ENCODE results near the gene CIDEB. TPM values are rescaled to one million over a fixed set of nuclear protein-coding genes. Genes with fewer than 3 reads are reported as not detected.

CIDEB gene
- total and polyA plus RNA-seq, 2 of the 13 experiments (the other 11 are each of a cell fraction or from before 2014, with no cell fraction given) = 35.8 to 110 TPM

DNA sequence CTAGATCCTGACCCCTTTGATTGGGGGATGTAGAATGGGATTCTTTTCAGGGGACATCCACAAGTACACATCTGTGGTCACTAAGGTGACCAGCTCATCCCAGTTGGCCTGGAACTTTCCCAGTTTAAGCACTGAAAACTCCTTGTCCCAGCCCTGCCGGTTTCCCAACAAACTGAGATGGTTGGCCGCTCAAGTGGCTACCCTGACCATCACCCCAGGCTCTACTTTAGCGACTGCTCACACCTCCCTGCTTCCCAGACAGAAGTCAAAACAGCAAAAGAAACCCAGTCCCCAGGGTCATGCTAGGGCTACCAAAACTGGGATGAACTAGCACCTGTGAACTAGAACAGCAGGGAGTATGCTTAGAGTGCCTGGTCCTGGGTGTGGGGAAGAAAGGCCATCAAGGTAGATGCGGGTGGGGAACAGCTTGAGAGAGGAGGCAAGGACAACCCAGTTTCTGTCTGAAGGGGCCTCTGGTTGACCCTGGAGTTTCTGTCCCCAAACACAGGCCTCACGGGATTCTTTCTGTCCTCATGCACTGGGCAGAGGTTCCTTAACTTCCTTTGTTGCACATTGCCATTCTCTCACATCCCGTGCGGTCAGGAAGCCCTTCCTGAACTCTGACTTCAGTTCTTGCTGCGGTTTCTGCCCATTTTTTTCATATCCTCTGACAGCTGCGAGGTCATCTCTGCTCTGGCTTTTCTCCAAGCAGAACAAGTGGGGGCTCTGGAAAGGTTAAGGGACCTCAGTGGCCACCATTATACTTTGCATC, 5.1 kb upstream of the CIDEB start:
- Histone ChIP-seq H2AFZ (ENCODE audit: low read length) (no peak overlapping the region), H3K27me3 (ENCODE audit: control insufficient read depth in 1 of 2, insufficient read depth in 2 of 2, low read length in 2 of 2) (peaks cover 0 to 13% of the 10 kb centered on the region in 2 experiments; a peak in 2 of 5 replicates), H3K9ac (ENCODE audit: insufficient read depth, low read depth, low read length) (no peak overlapping the region), H3K36me3 (replicated peaks in 1 of 2; ENCODE audit: control insufficient read depth in 1 of 2, insufficient read depth in 2 of 2, low read length in 2 of 2) (0 out of 5 replicates have a peak, but pooled peaks cover 0 to 1% of the 10 kb centered on the region in 2 experiments), H3K9me3 (ENCODE audit: low read length) (no peaks in the 10 kb centered on the region), H4K20me1 (ENCODE audit: insufficient read depth, low read length) (no peaks in the 10 kb centered on the region), H3K4me1 (ENCODE audit: insufficient read depth, low read length) (peaks cover 60% of the 10 kb centered on the region), H3K4me2 (ENCODE audit: low read depth, low read length) (no peak overlapping the region), H3K27ac (ENCODE audit: extremely low read length, insufficient read depth, low read length) (no peak overlapping the region), H3K79me2 (ENCODE audit: insufficient read depth, low read length) (no peaks in the 10 kb centered on the region), H3K4me3 (replicated peaks in 1 of 3; ENCODE audit: insufficient read depth in 1 of 3, low read depth in 2 of 3, low read length in 3 of 3) (no peak overlapping the region)
- DNase-seq (ENCODE audit: low spot score) (no peak), FAIRE-seq (no peak), ATAC-seq (no peak)
- POLR2A ChIA-PET = interaction anchor here (1.4 to 24.7 kb wide), 4 partner anchors 14 to 72 kb away, joined by 3 to 850 read pairs (median 112); partner anchors contain the start of genes DHRS1, GMPR2, NEDD8 and NOP9
- CTCF ChIA-PET (ENCODE audit: low intra/inter-chr PET ratio, low total read pairs) = interaction anchor here (0.6 kb wide), 1 partner anchor 19 kb away, joined by 3 read pairs; no protein-coding TSS in a partner anchor
- intact Hi-C loops (cut with micrococcal nuclease; ENCODE audit: unreplicated experiment) (no loop called here), in situ Hi-C loops (cut with HindIII; ENCODE audit: extremely low pct_ligation_motif_present, low pct_unique_long_range_greater_than_20kb) (no loop called here)
- WGBS (ENCODE audit: low lambda C conversion rate) = 87% methylated on average over 9 of the region's 9 CpGs
- BruUV-seq (replicated peaks) = no TSS peak
- TF ChIP-seq ZNF280D (CRISPR knock-in tag; IDR thresholded peaks at IDR 0.05) (no peak), SRF (IDR thresholded peaks at IDR 0.05; ENCODE audit: low read depth, low read length) (no peak), SKI (IDR thresholded peaks at IDR 0.05; ENCODE audit: partially characterized antibody) (no peak), MEIS1 (CRISPR knock-in tag; IDR thresholded peaks at IDR 0.05; ENCODE audit: borderline replicate concordance) (no peak), ZNF24 (IDR thresholded peaks at IDR 0.05) (no peak), ZUFSP (CRISPR knock-in tag; IDR thresholded peaks at IDR 0.05; ENCODE audit: borderline replicate concordance) (no peak), RBM22 (optimal IDR thresholded peaks at IDR 0.05; ENCODE audit: low read length) (peak; percentile 83), EEA1 (CRISPR knock-in tag; IDR thresholded peaks at IDR 0.05; ENCODE audit: borderline replicate concordance) (no peak), ZNF546 (CRISPR knock-in tag; conservative IDR thresholded peaks at IDR 0.05) (no peak), SCMH1 (CRISPR knock-in tag; IDR thresholded peaks at IDR 0.05; ENCODE audit: borderline replicate concordance) (no peak), HIVEP1 (CRISPR knock-in tag; IDR thresholded peaks at IDR 0.05) (peak; percentile 68; the same call in 1 of the 2 replicates), ZNF605 (CRISPR knock-in tag; IDR thresholded peaks at IDR 0.05) (no peak), MIER2 (CRISPR knock-in tag; IDR thresholded peaks at IDR 0.05) (no peak), POLR2AphosphoS2 (IDR thresholded peaks at IDR 0.05; ENCODE audit: low read depth, low read length) (peak; percentile 63; the same call in 1 of the 2 replicates), KDM1A (CRISPR knock-in tag; IDR thresholded peaks at IDR 0.05) (no peak), TARDBP (CRISPR knock-in tag; IDR thresholded peaks at IDR 0.05) (no peak), CREB1 (IDR thresholded peaks at IDR 0.05) (no peak), CREB1 (CRISPR knock-in tag; IDR thresholded peaks at IDR 0.05) (no peak), ZNF230 (CRISPR knock-in tag; IDR thresholded peaks at IDR 0.05) (no peak)
- TF ChIP-seq, protein P1, sequence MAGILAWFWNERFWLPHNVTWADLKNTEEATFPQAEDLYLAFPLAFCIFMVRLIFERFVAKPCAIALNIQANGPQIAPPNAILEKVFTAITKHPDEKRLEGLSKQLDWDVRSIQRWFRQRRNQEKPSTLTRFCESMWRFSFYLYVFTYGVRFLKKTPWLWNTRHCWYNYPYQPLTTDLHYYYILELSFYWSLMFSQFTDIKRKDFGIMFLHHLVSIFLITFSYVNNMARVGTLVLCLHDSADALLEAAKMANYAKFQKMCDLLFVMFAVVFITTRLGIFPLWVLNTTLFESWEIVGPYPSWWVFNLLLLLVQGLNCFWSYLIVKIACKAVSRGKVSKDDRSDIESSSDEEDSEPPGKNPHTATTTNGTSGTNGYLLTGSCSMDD (CRISPR knock-in tag; IDR thresholded peaks at IDR 0.05) = no peak

Measured in HepG2 (cell line).